ENCODE data around the gene DNMT3A. TPM values are rescaled to one million over a fixed set of nuclear protein-coding genes. Genes with fewer than 3 reads are reported as not detected.

The DNMT3A gene
- total and polyA plus RNA-seq, 2 of the 8 experiments (the other 6 are each of a cell fraction or from before 2014, with no cell fraction given), result 33.6 to 178 TPM

GRCh38 chr2:25229279-25230197, 112.2 kb downstream of the DNMT3A start:
- ChIA-PET POLR2A (ENCODE audit: partially characterized antibody) (interaction anchor here (0.6 to 11.3 kb wide), 21 partner anchors 9 to 95 kb away, joined by 3 to 154 read pairs (median 4); no protein-coding TSS in a partner anchor), CTCF (ENCODE audit: partially characterized antibody) (interaction anchor here (0.8 to 7.6 kb wide), 37 partner anchors 8 to 259 kb away, joined by 3 to 66 read pairs (median 4); no protein-coding TSS in a partner anchor)
- Histone ChIP-seq H3K36me3 (ENCODE audit: control insufficient read depth in 2 of 4, insufficient read depth in 4 of 4, low read length in 3 of 4) (peaks cover 9 to 30% (median 19%) of the 10 kb centered on the region in 4 experiments; a peak in 7 of 8 replicates), H2BK20ac (ENCODE audit: low read length) (no peak overlapping the region), H3K4ac (replicated peaks; ENCODE audit: insufficient read length, low read depth, low read length) (no peak overlapping the region), H3K27ac (ENCODE audit: low read depth, low read length) (no peak overlapping the region; the same call in 1 of the 2 replicates), H4K8ac (ENCODE audit: extremely low read depth, insufficient read depth, low read length) (no peak overlapping the region), H2AK5ac (ENCODE audit: low read depth, low read length) (0 out of 2 replicates have a peak overlapping the region, but pooled peaks have one; percentile 34), H3K9me3 (ENCODE audit: insufficient read depth in 2 of 2, low read depth in 1 of 2, low read length in 1 of 2) (no peaks in the 10 kb centered on the region), H3K4me3 (ENCODE audit: extremely low read depth in 1 of 4, insufficient read depth in 2 of 4, low read depth in 3 of 4, low read length in 4 of 4) (no peak overlapping the region), H3K27me3 (replicated peaks in 1 of 4; ENCODE audit: control insufficient read depth in 3 of 4, extremely low read depth in 1 of 4, insufficient read depth in 3 of 4, low read length in 3 of 4) (no peaks in the 10 kb centered on the region), H3K23ac (ENCODE audit: insufficient read length) (no peak overlapping the region), H4K91ac (replicated peaks; ENCODE audit: insufficient read length, low read length) (no peak overlapping the region), H3K14ac (ENCODE audit: insufficient read length) (no peak overlapping the region), H3K9ac (replicated peaks in 1 of 4; ENCODE audit: extremely low read depth in 1 of 4, low read depth in 3 of 4, low read length in 3 of 4) (0 out of 7 replicates have a peak overlapping the region, but pooled peaks of 1 of the 4 experiments have one; percentile 13), H2BK5ac (ENCODE audit: low read depth, low read length) (0 out of 2 replicates have a peak overlapping the region, but pooled peaks have one; percentile 29), H3K56ac (replicated peaks; ENCODE audit: insufficient read length, low read depth, low read length) (no peak overlapping the region), H2AFZ (ENCODE audit: low read length) (no peak overlapping the region), H2BK15ac (ENCODE audit: low read length) (no peak overlapping the region), H3K23me2 (ENCODE audit: low read depth, low read length) (no peaks in the 10 kb centered on the region), H3K4me2 (ENCODE audit: insufficient read depth in 1 of 2, low read depth in 2 of 2, low read length in 2 of 2) (peak overlapping the region in 1 of 2 experiments; percentile 22; a peak in 1 of 4 replicates), H3K4me1 (replicated peaks in 1 of 4; ENCODE audit: control insufficient read depth in 3 of 4, insufficient read depth in 4 of 4, low read length in 3 of 4) (peaks cover 0 to 15% (median 12%) of the 10 kb centered on the region in 4 experiments; a peak in 5 of 7 replicates), H2BK120ac (replicated peaks; ENCODE audit: low read depth, low read length) (no peak overlapping the region), H4K5ac (ENCODE audit: insufficient read length, low read depth, low read length) (no peak overlapping the region), H3K18ac (ENCODE audit: extremely low read depth, low read length) (no peak overlapping the region; the same call in 1 of the 2 replicates), H3K79me1 (ENCODE audit: low read depth, low read length) (no peaks in the 10 kb centered on the region), H4K20me1 (replicated peaks in 1 of 2; ENCODE audit: control insufficient read depth in 1 of 2, insufficient read depth in 2 of 2, low read length in 2 of 2) (peaks cover 2 to 3% of the 10 kb centered on the region in 2 experiments), H2BK12ac (ENCODE audit: low read depth, low read length) (no peak overlapping the region), H3K79me2 (ENCODE audit: control insufficient read depth in 1 of 2, insufficient read depth in 2 of 2, low read length in 2 of 2) (no peaks in the 10 kb centered on the region)
- FAIRE-seq (no peak), DNase-seq (ENCODE audit: low read depth in 1 of 2, low spot score in 2 of 2) (no peak)
- WGBS, 2 experiments (ENCODE audit: extremely low coverage in 1 of 2, insufficient coverage in 1 of 2, insufficient read length in 1 of 2, insufficient replicate concordance in 2 of 2, low coverage in 1 of 2, low lambda C conversion rate in 2 of 2, missing lambda C conversion rate in 1 of 2), result 85% methylated on average over 14 of the region's 15 CpGs; no CpG with 5 or more reads in 1 of the 2 experiments
- TF ChIP-seq SP2 (IDR thresholded peaks at IDR 0.05; ENCODE audit: low read length) (no peak), SUZ12 (IDR thresholded peaks at IDR 0.05; ENCODE audit: low read length) (no peak), CTCF (IDR thresholded peaks at IDR 0.05; ENCODE audit: control extremely low read depth in 1 of 3, insufficient read depth in 1 of 3, low read depth in 1 of 3, low read length in 3 of 3) (no peak), EP300 (IDR thresholded peaks at IDR 0.05; ENCODE audit: borderline replicate concordance in 1 of 2, low read depth in 2 of 2, low read length in 2 of 2) (no peak), CREB1 (IDR thresholded peaks at IDR 0.05) (no peak), POLR2AphosphoS5 (IDR thresholded peaks at IDR 0.05; ENCODE audit: low read depth, low read length) (no peak), GABPA (IDR thresholded peaks at IDR 0.05; ENCODE audit: borderline replicate concordance, insufficient read depth, low read length) (no peak), TAF1 (IDR thresholded peaks at IDR 0.05; ENCODE audit: low read depth, low read length) (no peak)
